ENCODE measurements around the gene SMAD5. TPM values are rescaled to one million over a fixed set of nuclear protein-coding genes. Genes with fewer than 3 reads are reported as not detected.

Gene SMAD5
- total and polyA plus RNA-seq, 2 of the 8 experiments (the other 6 are each of a cell fraction or from before 2014, with no cell fraction given): 30.2 to 60.5 TPM

DNA sequence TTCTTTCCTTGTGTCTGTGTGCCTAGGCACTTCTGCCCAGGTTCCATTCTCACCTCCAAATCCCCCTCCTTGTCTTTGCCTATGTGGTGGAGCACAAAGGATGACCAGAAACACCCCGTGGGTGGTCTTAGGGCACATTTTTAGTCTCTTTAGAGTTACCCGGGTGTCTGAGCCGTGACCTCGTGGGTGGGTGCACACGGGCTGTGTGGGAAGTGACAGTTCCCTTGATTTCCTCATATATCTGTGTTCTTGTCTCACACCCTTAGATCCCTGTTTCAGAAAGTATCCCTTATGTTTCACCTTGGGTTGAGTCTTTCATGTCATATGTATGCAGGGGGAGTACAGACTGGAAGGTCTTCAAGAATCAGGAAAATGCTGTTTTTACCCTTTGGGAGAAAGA, 73.7 kb downstream of the SMAD5 start:
- Histone ChIP-seq H3K9ac (replicated peaks in 1 of 4; ENCODE audit: extremely low read depth in 1 of 4, low read depth in 3 of 4, low read length in 3 of 4) (no peak overlapping the region), H3K4me3 (ENCODE audit: extremely low read depth in 1 of 4, insufficient read depth in 2 of 4, low read depth in 3 of 4, low read length in 4 of 4) (no peak overlapping the region), H4K91ac (replicated peaks; ENCODE audit: insufficient read length, low read length) (no peak overlapping the region), H3K27ac (ENCODE audit: low read depth, low read length) (no peak overlapping the region), H4K20me1 (replicated peaks in 1 of 2; ENCODE audit: control insufficient read depth in 1 of 2, insufficient read depth in 2 of 2, low read length in 2 of 2) (peaks cover 6 to 7% of the 10 kb centered on the region in 2 experiments), H3K79me2 (ENCODE audit: control insufficient read depth in 1 of 2, insufficient read depth in 2 of 2, low read length in 2 of 2) (no peaks in the 10 kb centered on the region), H2BK120ac (replicated peaks; ENCODE audit: low read depth, low read length) (no peak overlapping the region), H3K18ac (ENCODE audit: extremely low read depth, low read length) (no peak overlapping the region), H2BK15ac (ENCODE audit: low read length) (no peak overlapping the region), H3K23me2 (ENCODE audit: low read depth, low read length) (no peaks in the 10 kb centered on the region), H3K79me1 (ENCODE audit: low read depth, low read length) (no peaks in the 10 kb centered on the region), H3K14ac (ENCODE audit: insufficient read length) (no peak overlapping the region), H4K8ac (ENCODE audit: extremely low read depth, insufficient read depth, low read length) (no peak overlapping the region), H2BK5ac (ENCODE audit: low read depth, low read length) (no peak overlapping the region), H3K27me3 (replicated peaks in 1 of 4; ENCODE audit: control insufficient read depth in 3 of 4, extremely low read depth in 1 of 4, insufficient read depth in 3 of 4, low read length in 3 of 4) (peaks cover 25 to 61% (median 59%) of the 10 kb centered on the region in 4 experiments), H3K4me2 (ENCODE audit: insufficient read depth in 1 of 2, low read depth in 2 of 2, low read length in 2 of 2) (no peak overlapping the region), H3K56ac (replicated peaks; ENCODE audit: insufficient read length, low read depth, low read length) (no peak overlapping the region), H3K9me3 (ENCODE audit: insufficient read depth in 2 of 2, low read depth in 1 of 2, low read length in 1 of 2) (peaks cover 0 to 5% of the 10 kb centered on the region in 2 experiments; a peak in 2 of 4 replicates), H2BK12ac (ENCODE audit: low read depth, low read length) (no peak overlapping the region), H3K23ac (ENCODE audit: insufficient read length) (no peak overlapping the region), H4K5ac (ENCODE audit: insufficient read length, low read depth, low read length) (no peak overlapping the region), H3K4me1 (replicated peaks in 1 of 4; ENCODE audit: control insufficient read depth in 3 of 4, insufficient read depth in 4 of 4, low read length in 3 of 4) (peaks cover 2 to 17% (median 8%) of the 10 kb centered on the region in 4 experiments), H2AK5ac (ENCODE audit: low read depth, low read length) (no peak overlapping the region), H3K4ac (replicated peaks; ENCODE audit: insufficient read length, low read depth, low read length) (no peak overlapping the region), H2BK20ac (ENCODE audit: low read length) (no peak overlapping the region), H3K36me3 (ENCODE audit: control insufficient read depth in 2 of 4, insufficient read depth in 4 of 4, low read length in 3 of 4) (no peaks in the 10 kb centered on the region), H2AFZ (ENCODE audit: low read length) (no peak overlapping the region)
- FAIRE-seq: no peak
- 85% methylated on average over 5 of the region's 5 CpGs; no CpG with 5 or more reads in 1 of the 2 experiments for WGBS, 2 experiments (ENCODE audit: extremely low coverage in 1 of 2, insufficient coverage in 1 of 2, insufficient read length in 1 of 2, insufficient replicate concordance in 2 of 2, low coverage in 1 of 2, low lambda C conversion rate in 2 of 2, missing lambda C conversion rate in 1 of 2)
- CTCF ChIA-PET (ENCODE audit: partially characterized antibody): interaction anchor here (1.9 kb wide), 1 partner anchor 14 kb away, joined by 8 read pairs; the partner anchor contains the start of gene SMIM32
- POLR2A ChIA-PET (ENCODE audit: partially characterized antibody): no interaction called here
- no peak for TF ChIP-seq GABPA (IDR thresholded peaks at IDR 0.05; ENCODE audit: borderline replicate concordance, insufficient read depth, low read length)
- no peak for TF ChIP-seq HDAC2 (IDR thresholded peaks at IDR 0.05; ENCODE audit: borderline replicate concordance in 1 of 2, low read depth in 2 of 2, low read length in 2 of 2)
- no peak for TF ChIP-seq SP1 (IDR thresholded peaks at IDR 0.05; ENCODE audit: low read depth, low read length)
- TF ChIP-seq EGR1 (IDR thresholded peaks at IDR 0.05; ENCODE audit: borderline replicate concordance, low read depth, low read length): no peak
- no peak for TF ChIP-seq ZNF274 (IDR thresholded peaks at IDR 0.05; ENCODE audit: borderline replicate concordance, extremely low read depth, low read length)
- no peak for TF ChIP-seq SRF (IDR thresholded peaks at IDR 0.05; ENCODE audit: low read depth, low read length)
- DNase-seq (ENCODE audit: low read depth in 1 of 2, low spot score in 2 of 2): no peak

Measured in H1 (cell line).